Endothelial cell of umbilical vein (primary cell): ENCODE data around the gene NADSYN1. TPM values are rescaled to one million over a fixed set of nuclear protein-coding genes. Genes with fewer than 3 reads are reported as not detected.

ENCODE experiments used
- BruUV-seq: library from RNA; stranded (reverse); fragments of 400-500 nt; replicated peaks from 2 replicates; lab custom pipeline; 2021; lab: Mats Ljungman, UMichigan
- CTCF ChIA-PET: fragments of 300-600, 350-600 bp; sonication (Branson Sonifier 250); formaldehyde crosslinking; loops from one replicate; lab custom pipeline; 2021; ENCODE audit warnings: antibody characterized with exemption, inconsistent platforms; lab: Charles Lee
- POLR2A ChIA-PET: fragments of 300-600, 350-600 bp; sonication (Branson Sonifier 250); formaldehyde crosslinking; loops from one replicate; lab custom pipeline; 2021; ENCODE audit warnings: antibody characterized with exemption, inconsistent platforms; lab: Charles Lee
- DNase-seq: peaks from one replicate; pipeline ENCODE4 v3.0.0-alpha.2; 2011; ENCODE audit warnings: low read depth, low spot score
- FAIRE-seq: peaks from 2 replicates; lab custom pipeline; 2011; peaks lifted over from hg19 to GRCh38; lab: Jason Lieb, UNC
- H2AFZ ChIP-seq: 2 replicates; pipeline ENCODE4 v1.6.0; 2012; ENCODE audit warnings: low read depth, low read length, control low read depth, inconsistent platforms
- H3K27ac ChIP-seq: 2 replicates; pipeline ENCODE4 v1.5.1; 2011; ENCODE audit warnings: low read depth, mild to moderate bottlenecking, control low read depth, low read length, moderate library complexity; ENCODE audit not compliant: insufficient read depth
- H3K27me3 ChIP-seq, 2 experiments: 2 replicates each; pipeline versions ENCODE4 v1.6.0 to v1.6.1; 2011; ENCODE audit warnings: low read length in 2 of 2, mixed read lengths in 1 of 2; ENCODE audit not compliant: control insufficient read depth in 2 of 2, insufficient read depth in 2 of 2
- H3K36me3 ChIP-seq, 2 experiments: 2 replicates in 1 of 2; 3 replicates in 1 of 2; pipeline ENCODE4 v1.5.1; 2011; ENCODE audit warnings: low read length in 2 of 2, mild to moderate bottlenecking in 1 of 2, moderate library complexity in 1 of 2; ENCODE audit not compliant: control insufficient read depth in 2 of 2, insufficient read depth in 2 of 2; ENCODE audit errors: extremely low read depth in 1 of 2
- H3K4me1 ChIP-seq: 3 replicates; pipeline ENCODE4 v1.5.1; 2011; ENCODE audit warnings: mild to moderate bottlenecking, low read length; ENCODE audit not compliant: control insufficient read depth, insufficient read depth; ENCODE audit errors: extremely low read depth
- H3K4me2 ChIP-seq: 2 replicates; pipeline ENCODE4 v1.6.1; 2011; ENCODE audit warnings: low read length, control low read depth, mixed read lengths; ENCODE audit not compliant: insufficient read depth
- H3K4me3 ChIP-seq, 3 experiments: fragments of 200-600 bp in 1 of 3; sonication (generic), shearing (Covaris generic) in 1 of 3; replicated peaks in 1 of 3; 2 replicates each; pipeline ENCODE4 v1.5.1; 2011 to 2016; ENCODE audit warnings: control low read depth in 3 of 3, low read length in 3 of 3, mild to moderate bottlenecking in 2 of 3, inconsistent platforms in 1 of 3, low read depth in 1 of 3, moderate library complexity in 1 of 3; ENCODE audit not compliant: insufficient read depth in 1 of 3
- H3K79me2 ChIP-seq: 2 replicates; pipeline ENCODE4 v1.6.0; 2012; ENCODE audit warnings: low read length, inconsistent platforms; ENCODE audit not compliant: control insufficient read depth, insufficient read depth
- H3K9ac ChIP-seq: replicated peaks from 2 replicates; pipeline ENCODE3; 2011; ENCODE audit warnings: low read length, control low read depth; ENCODE audit not compliant: insufficient read depth; ENCODE audit errors: extremely low read depth
- H3K9me1 ChIP-seq: replicated peaks from 3 replicates; pipeline ENCODE4 v1.6.0; 2011; ENCODE audit warnings: mild to moderate bottlenecking, low read length; ENCODE audit not compliant: control insufficient read depth, insufficient read depth; ENCODE audit errors: extremely low read depth
- H3K9me3 ChIP-seq: replicated peaks from 2 replicates; pipeline ENCODE4 v1.5.1; 2012; ENCODE audit warnings: low read length, inconsistent platforms; ENCODE audit not compliant: control insufficient read depth, insufficient read depth
- H4K20me1 ChIP-seq: replicated peaks from 2 replicates; pipeline ENCODE3; 2011; ENCODE audit warnings: mild to moderate bottlenecking, low read length; ENCODE audit not compliant: control insufficient read depth, insufficient read depth; ENCODE audit errors: extremely low read depth
- CTCF ChIP-seq, 2 donors: IDR thresholded peaks; 1 replicate in 1 of 2; 2 replicates in 1 of 2; pipeline ENCODE4 v1.5.1; 2011; ENCODE audit warnings: low read length in 2 of 2, mild to moderate bottlenecking in 2 of 2, moderate library complexity in 2 of 2, control low read depth in 1 of 2, inconsistent platforms in 1 of 2, low read depth in 1 of 2; ENCODE audit not compliant: insufficient read depth in 1 of 2; ENCODE audit errors: extremely low read depth in 1 of 2
- EZH2 ChIP-seq: IDR thresholded peaks from 2 replicates; pipeline ENCODE4 v1.6.1; 2012; ENCODE audit warnings: borderline replicate concordance, low read depth, mild to moderate bottlenecking, moderate library complexity, low read length, inconsistent platforms; ENCODE audit not compliant: severe bottlenecking
- FOS ChIP-seq: IDR thresholded peaks from 2 replicates; pipeline ENCODE4 v1.6.1; 2011; ENCODE audit warnings: mild to moderate bottlenecking, low read length, moderate library complexity, borderline replicate concordance; ENCODE audit not compliant: insufficient read depth
- GATA2 ChIP-seq: IDR thresholded peaks from 2 replicates; pipeline ENCODE4 v1.7.0; 2011; ENCODE audit warnings: low read depth, mild to moderate bottlenecking, moderate library complexity, mixed read lengths, low read length; ENCODE audit not compliant: insufficient read length, insufficient read depth
- JUN ChIP-seq: IDR thresholded peaks from 2 replicates; pipeline ENCODE4 v1.6.1; 2011; ENCODE audit warnings: borderline replicate concordance, low read depth; ENCODE audit not compliant: insufficient read length, insufficient read depth
- MAX ChIP-seq: IDR thresholded peaks from 2 replicates; pipeline ENCODE4 v1.6.1; 2011; ENCODE audit not compliant: insufficient read depth, insufficient read length
- MYC ChIP-seq: IDR thresholded peaks from one replicate; pipeline ENCODE4 v1.6.1; 2011; ENCODE audit warnings: mild to moderate bottlenecking, low read depth, low read length
- POLR2A ChIP-seq: IDR thresholded peaks from 2 replicates; pipeline ENCODE4 v1.6.1; 2012; ENCODE audit warnings: low read depth, mild to moderate bottlenecking, control low read depth, low read length
- dilution Hi-C: fragments of 300-500 bp; cut with MboI; formaldehyde crosslinking; loops from one replicate; pipeline ENCODE4 v1.15.0; 2019; ENCODE audit warnings: low sequenced_read_pairs; ENCODE audit not compliant: extremely low pct_ligation_motif_present
- intact Hi-C: fragments of 100-400 bp; cut with micrococcal nuclease; formaldehyde crosslinking; loops from one replicate; pipeline ENCODE4 v1.10.0; 2022
- polyA plus RNA-seq, 4 experiments: library from polyadenylated mRNA; depleted of rRNA in 3 of 4; stranded (reverse) in 3 of 4; unstranded in 1 of 4; fragments of >200 nt; gene quantifications; 2 replicates each; pipeline versions ENCODE4 v1.2.1 to v1.2.3, GENCODE V29; 2011 to 2012; ENCODE audit warnings: missing spikeins in 1 of 4
- total RNA-seq: library from RNA; stranded (reverse); gene quantifications from 2 replicates; pipeline ENCODE4 v1.2.3, GENCODE V29; 2021

Gene NADSYN1
- total and polyA plus RNA-seq, 2 donors (not counting 3 experiments of a cell fraction or from before 2014, with no cell fraction given) = 77.5 to 99.2 TPM

- BruUV-seq = no TSS peak
- no peak overlapping the region for H3K4me2 ChIP-seq
- DNase-seq (no peak), FAIRE-seq (no peak)
- H3K79me2 ChIP-seq = no peaks in the 10 kb centered on the region
- ChIA-PET POLR2A (no interaction called here), CTCF (interaction anchor here (0.6 to 1.5 kb wide), 3 partner anchors 22 to 157 kb away, joined by 3 read pairs; partner anchors contain the start of gene DHCR7)
- intact Hi-C loops = no loop called here
- H3K9me1 ChIP-seq = no peaks in the 10 kb centered on the region
- dilution Hi-C loops = no loop called here
- H4K20me1 ChIP-seq = no peaks in the 10 kb centered on the region
- no peaks in the 10 kb centered on the region for H3K4me1 ChIP-seq
- no peak for TF ChIP-seq FOS
- TF ChIP-seq CTCF (IDR thresholded peaks at IDR 0.05; ENCODE audit: extremely low read depth in 1 of 2, insufficient read depth in 1 of 2, low read depth in 1 of 2, low read length in 2 of 2) = no peak
- no peak overlapping the region for H3K9ac ChIP-seq
- no peaks in the 10 kb centered on the region for H3K9me3 ChIP-seq
- H3K36me3 ChIP-seq = no peaks in the 10 kb centered on the region
- H3K4me3 ChIP-seq = no peak overlapping the region
- no peak overlapping the region for H3K27ac ChIP-seq
- peaks cover 0 to 2% of the 10 kb centered on the region in 2 experiments for H3K27me3 ChIP-seq
- no peak overlapping the region for H2AFZ ChIP-seq
Measured at GRCh38 chr11:71426413-71426812, 26.6 kb upstream of the NADSYN1 start.

- Histone ChIP-seq H3K9me1 (no peaks in the 10 kb centered on the region), H2AFZ (no peak overlapping the region), H3K27me3 (peaks cover 0 to under 1% of the 10 kb centered on the region in 2 experiments), H3K27ac (no peak overlapping the region), H3K4me3 (no peak overlapping the region), H3K4me2 (no peak overlapping the region), H4K20me1 (no peaks in the 10 kb centered on the region), H3K4me1 (no peaks in the 10 kb centered on the region), H3K9ac (no peak overlapping the region), H3K79me2 (no peaks in the 10 kb centered on the region), H3K36me3 (no peaks in the 10 kb centered on the region), H3K9me3 (no peaks in the 10 kb centered on the region)
- ChIA-PET CTCF (interaction anchor here (1.2 kb wide), 1 partner anchor 134 kb away, joined by 3 read pairs; no protein-coding TSS in a partner anchor), POLR2A (no interaction called here)
- intact Hi-C loops (no loop called here), dilution Hi-C loops (no loop called here)
- no TSS peak for BruUV-seq
- no peak for FAIRE-seq
- no peak for DNase-seq
- no peak for TF ChIP-seq POLR2A
- TF ChIP-seq CTCF (IDR thresholded peaks at IDR 0.05; ENCODE audit: extremely low read depth in 1 of 2, insufficient read depth in 1 of 2, low read depth in 1 of 2, low read length in 2 of 2) = no peak
- TF ChIP-seq JUN = no peak
- TF ChIP-seq MYC = no peak
- no peak for TF ChIP-seq MAX
- no peak for TF ChIP-seq EZH2
- TF ChIP-seq GATA2 = no peak
- TF ChIP-seq FOS = no peak
Measured at GRCh38 chr11:71428861-71429435, 24.1 kb upstream of the NADSYN1 start.
